Panc1 (cell line): ENCODE results near the gene IGF2R. TPM values are rescaled to one million over a fixed set of nuclear protein-coding genes. Genes with fewer than 3 reads are reported as not detected.

Experiments
- ATAC-seq: fragments of 200-7000 bp; cut with Tn5 transposase; 2 replicates; pipeline ENCODE4 v1.9.1; 2020; ENCODE audit warnings: mild to moderate bottlenecking, moderate library complexity
- BruUV-seq: library from RNA; stranded (reverse); fragments of 400-500 nt; replicated peaks from 2 replicates; lab custom pipeline; 2021; lab: Mats Ljungman, UMichigan
- CTCF ChIA-PET: fragments of 300-600 bp; sonication (Branson Sonifier 250); formaldehyde crosslinking; loops from one replicate; lab custom pipeline; 2022; ENCODE audit warnings: antibody characterized with exemption; lab: Charles Lee
- POLR2A ChIA-PET: fragments of 300-600 bp; sonication (Branson Sonifier 250); formaldehyde crosslinking; loops from one replicate; lab custom pipeline; 2022; ENCODE audit warnings: antibody characterized with exemption; lab: Charles Lee
- DNase-seq: peaks from one replicate; pipeline ENCODE4 v3.0.0-alpha.2; 2010; ENCODE audit warnings: low read depth, low spot score
- H3K27ac ChIP-seq: 2 replicates; pipeline ENCODE4 v1.5.1; 2011; ENCODE audit warnings: mild to moderate bottlenecking, low read length, inconsistent platforms
- H3K27me3 ChIP-seq: fragments of 200-500 bp; sonication (Bioruptor generic); 2 replicates; pipeline ENCODE4 v1.6.0; 2014; ENCODE audit warnings: low read length, inconsistent platforms; ENCODE audit not compliant: control insufficient read depth, insufficient read depth
- H3K36me3 ChIP-seq: fragments of 200-500 bp; sonication (Bioruptor generic); 2 replicates; pipeline ENCODE4 v1.5.1; 2014; ENCODE audit warnings: inconsistent platforms, mild to moderate bottlenecking, low read length, moderate library complexity; ENCODE audit not compliant: control insufficient read depth, insufficient read depth
- H3K4me1 ChIP-seq: 2 replicates; pipeline ENCODE4 v1.5.1; 2011; ENCODE audit warnings: inconsistent platforms, mild to moderate bottlenecking, low read length, moderate library complexity; ENCODE audit not compliant: control insufficient read depth, insufficient read depth
- H3K4me3 ChIP-seq, 2 experiments: 2 replicates each; pipeline ENCODE4 v1.5.1; 2011 to 2012; ENCODE audit warnings: low read depth in 2 of 2, low read length in 2 of 2, mild to moderate bottlenecking in 2 of 2, inconsistent platforms in 1 of 2, moderate library complexity in 1 of 2
- H3K9me3 ChIP-seq: fragments of 200-500 bp; sonication (Bioruptor generic); 2 replicates; pipeline ENCODE4 v1.5.1; 2014; ENCODE audit warnings: low read depth, mild to moderate bottlenecking, inconsistent platforms, low read length, moderate library complexity; ENCODE audit not compliant: control insufficient read depth, insufficient read depth
- CTCF ChIP-seq: fragments of 450-650 bp; IDR thresholded peaks from 2 replicates; pipeline ENCODE4 v1.5.1; 2017; ENCODE audit warnings: mild to moderate bottlenecking
- POLR2AphosphoS5 ChIP-seq: IDR thresholded peaks from 2 replicates; pipeline ENCODE4 v1.6.1; 2012; ENCODE audit warnings: mild to moderate bottlenecking, low read depth, low read length, moderate library complexity
- REST ChIP-seq, 2 experiments: IDR thresholded peaks; 2 replicates each; pipeline ENCODE4 v1.6.1; 2011 to 2012; ENCODE audit warnings: low read depth in 2 of 2, control low read depth in 1 of 2, low read length in 1 of 2, mild to moderate bottlenecking in 1 of 2, moderate library complexity in 1 of 2; ENCODE audit not compliant: insufficient read depth in 1 of 2
- SIN3A ChIP-seq: IDR thresholded peaks from 2 replicates; pipeline ENCODE4 v1.6.1; 2012; ENCODE audit warnings: low read depth, mild to moderate bottlenecking, low read length, moderate library complexity, borderline replicate concordance; ENCODE audit not compliant: insufficient read depth
- TCF7L2 ChIP-seq: IDR thresholded peaks from 2 replicates; pipeline ENCODE4 v1.6.1; 2011; ENCODE audit warnings: mild to moderate bottlenecking, low read depth, low read length, inconsistent platforms
- in situ Hi-C: cut with HindIII; loops from 2 replicates; pipeline ENCODE4 v1.10.0; 2016; ENCODE audit warnings: low sequenced_read_pairs, low pct_unique_long_range_greater_than_20kb
- intact Hi-C: fragments of 100-400 bp; cut with micrococcal nuclease; formaldehyde crosslinking; loops from one replicate; pipeline ENCODE4 v1.10.0; 2022; ENCODE audit not compliant: unreplicated experiment
- total RNA-seq: library from RNA; stranded (reverse); gene quantifications from one replicate; pipeline ENCODE4 v1.2.1, GENCODE V29; 2021; ENCODE audit not compliant: unreplicated experiment

The IGF2R gene
- total RNA-seq, 1 experiment from 2014 or later = 163 TPM

- Histone ChIP-seq H3K36me3 (no peaks in the 10 kb centered on the region), H3K27ac (no peak overlapping the region), H3K9me3 (no peaks in the 10 kb centered on the region), H3K4me3 (no peak overlapping the region), H3K4me1 (no peaks in the 10 kb centered on the region), H3K27me3 (no peaks in the 10 kb centered on the region)
- CTCF ChIA-PET = no interaction called here
- no TSS peak for BruUV-seq
- DNase-seq (no peak), ATAC-seq (no peak)
- intact Hi-C loops (no loop called here), in situ Hi-C loops (no loop called here)
- POLR2A ChIA-PET = no interaction called here
- no peak for TF ChIP-seq REST (IDR thresholded peaks at IDR 0.05; ENCODE audit: insufficient read depth in 1 of 2, low read depth in 2 of 2, low read length in 1 of 2)
- no peak for TF ChIP-seq SIN3A
- no peak for TF ChIP-seq POLR2AphosphoS5
- no peak for TF ChIP-seq TCF7L2
- TF ChIP-seq CTCF = no peak
Measured at GRCh38 chr6:160130729-160131484, 162.0 kb downstream of the IGF2R start.

DNA sequence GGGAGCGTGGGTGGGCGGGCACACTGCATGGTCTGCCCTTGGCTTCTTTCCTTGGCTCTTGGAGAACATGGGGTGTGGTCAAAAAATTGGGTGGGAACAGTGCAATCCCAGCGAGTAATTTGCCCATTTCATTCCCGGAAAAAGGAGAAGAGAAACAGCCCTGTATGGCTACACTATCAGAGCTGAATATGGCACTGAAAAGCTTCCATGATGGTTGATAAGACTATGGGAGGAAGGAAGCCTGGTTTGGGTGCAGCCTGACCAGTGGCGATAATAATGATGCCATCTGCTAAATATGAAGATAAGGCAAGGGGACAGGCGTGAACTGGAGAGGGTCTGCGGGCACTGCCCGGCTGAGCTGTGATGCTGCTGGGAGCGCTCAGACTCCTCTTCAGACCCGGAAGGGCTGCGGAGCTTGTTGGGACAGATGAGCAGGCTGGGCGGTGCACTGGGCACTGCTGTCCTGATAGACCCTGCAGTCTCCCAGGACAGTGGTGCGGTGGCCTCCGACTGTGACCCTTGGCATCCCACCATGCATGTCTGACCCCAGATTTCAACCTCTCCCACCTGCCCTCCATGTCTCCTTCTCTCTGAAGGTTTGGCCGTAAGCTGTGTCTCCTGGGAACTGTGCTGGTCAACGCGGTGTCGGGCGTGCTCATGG lies 162.9 kb downstream of the IGF2R start:
- no peak overlapping the region for H3K4me3 ChIP-seq
- in situ Hi-C loops (no loop called here), intact Hi-C loops (no loop called here)
- ChIA-PET CTCF (no interaction called here), POLR2A (no interaction called here)
- TF ChIP-seq SIN3A = no peak
- no peak for DNase-seq
- H3K4me1 ChIP-seq = no peaks in the 10 kb centered on the region
- no peak for ATAC-seq
- BruUV-seq = no TSS peak
- H3K9me3 ChIP-seq = no peaks in the 10 kb centered on the region
- H3K27me3 ChIP-seq = no peaks in the 10 kb centered on the region
- no peak overlapping the region for H3K27ac ChIP-seq
- H3K36me3 ChIP-seq = no peaks in the 10 kb centered on the region

DNA sequence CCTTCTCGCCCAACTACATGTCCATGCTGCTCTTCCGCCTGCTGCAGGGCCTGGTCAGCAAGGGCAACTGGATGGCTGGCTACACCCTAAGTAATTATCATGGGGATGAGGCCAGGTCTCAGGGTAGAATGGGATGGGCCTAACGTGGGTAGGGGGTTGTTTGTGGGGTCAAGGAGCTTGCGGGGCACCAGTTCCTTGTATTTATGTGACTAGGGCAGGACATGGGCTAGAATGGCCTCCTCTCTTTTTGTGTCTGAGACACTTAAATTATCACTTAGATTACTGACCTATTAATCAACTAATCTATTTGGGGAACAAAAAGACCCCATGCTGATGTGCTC lies 163.4 kb downstream of the IGF2R start:
- intact Hi-C loops = no loop called here
- ChIA-PET POLR2A (no interaction called here), CTCF (no interaction called here)
- Histone ChIP-seq H3K9me3 (no peaks in the 10 kb centered on the region), H3K27me3 (no peaks in the 10 kb centered on the region), H3K27ac (no peak overlapping the region), H3K4me1 (no peaks in the 10 kb centered on the region), H3K36me3 (no peaks in the 10 kb centered on the region), H3K4me3 (no peak overlapping the region)
- DNase-seq (no peak), ATAC-seq (no peak)
- in situ Hi-C loops = no loop called here
- BruUV-seq = no TSS peak
- TF ChIP-seq TCF7L2 (no peak), REST (IDR thresholded peaks at IDR 0.05; ENCODE audit: insufficient read depth in 1 of 2, low read depth in 2 of 2, low read length in 1 of 2) (no peak), CTCF (no peak), SIN3A (no peak), POLR2AphosphoS5 (no peak)
